Ectodermal cell (in vitro differentiated cells): Measurements from ENCODE around the gene RAMP1.
"Not testable (repeated sequence)": the region's sequence is repeated elsewhere in the genome, so short reads cannot be mapped to it uniquely, and the experiment has no call there.

ENCODE experiments used
- H3K27ac ChIP-seq: 2 replicates; pipeline ENCODE4 v1.7.0; 2013; ENCODE audit warnings: mild to moderate bottlenecking, low read depth, low read length; ENCODE audit not compliant: insufficient read depth, poor library complexity, severe bottlenecking
- H3K27me3 ChIP-seq: 2 replicates; pipeline ENCODE4 v1.7.0; 2013; ENCODE audit warnings: mild to moderate bottlenecking, low read length; ENCODE audit not compliant: insufficient read depth, control insufficient read depth, poor library complexity, severe bottlenecking
- H3K36me3 ChIP-seq: one replicate; pipeline ENCODE4 v1.7.0; 2013; ENCODE audit warnings: low read length; ENCODE audit not compliant: control insufficient read depth, insufficient read depth
- H3K4me1 ChIP-seq: one replicate; pipeline ENCODE4 v1.7.0; 2013; ENCODE audit warnings: low read length; ENCODE audit not compliant: control insufficient read depth, insufficient read depth
- H3K4me3 ChIP-seq: 2 replicates; pipeline ENCODE4 v1.7.0; 2013; ENCODE audit warnings: low read depth, low read length, control low read depth; ENCODE audit not compliant: insufficient read depth
- H3K9me3 ChIP-seq: 2 replicates; pipeline ENCODE4 v1.7.0; 2013; ENCODE audit warnings: mild to moderate bottlenecking, low read length, moderate library complexity; ENCODE audit not compliant: control insufficient read depth
- WGBS, 2 experiments: methylation state at CpG; one replicate each; pipeline ENCODE4 v1.1.7; 2013; ENCODE audit warnings: missing lambda C conversion rate in 2 of 2; 5-methylcytosine and 5-hydroxymethylcytosine counted together

The RAMP1 gene

GRCh38 chr2:237951354-237951753 is 91.9 kb downstream of the RAMP1 start:
- H3K4me1 ChIP-seq, H3K9me3 ChIP-seq, H3K27ac ChIP-seq, H3K36me3 ChIP-seq, H3K4me3 ChIP-seq: not testable (repeated sequence)
- WGBS, 2 experiments = 89% methylated on average over 4 of the region's 4 CpGs
- H3K27me3 ChIP-seq = peaks cover 20% of the 10 kb centered on the region

- H3K4me1 ChIP-seq = no peaks in the 10 kb centered on the region
- H3K27me3 ChIP-seq = peaks cover 25% of the 10 kb centered on the region
- H3K4me3 ChIP-seq = no peak overlapping the region
- H3K27ac ChIP-seq = no peak overlapping the region
- no peaks in the 10 kb centered on the region for H3K36me3 ChIP-seq
- H3K9me3 ChIP-seq = no peaks in the 10 kb centered on the region
- WGBS, 2 experiments = 93 to 97% methylated on average over 3 of the region's 3 CpGs
Observed at GRCh38 chr2:237951878-237952277, 92.5 kb downstream of the RAMP1 start.

GRCh38 chr2:237952851-237953250 is 93.4 kb downstream of the RAMP1 start:
- Histone ChIP-seq H3K9me3 (no peaks in the 10 kb centered on the region), H3K4me3 (no peak overlapping the region), H3K27me3 (peaks cover 28% of the 10 kb centered on the region), H3K27ac (no peak overlapping the region), H3K36me3 (no peaks in the 10 kb centered on the region), H3K4me1 (no peaks in the 10 kb centered on the region)
- WGBS, 2 experiments = 96 to 100% methylated on average over 2 of the region's 2 CpGs

- H3K4me3 ChIP-seq = peak overlapping the region; percentile 39
- H3K27me3 ChIP-seq = peaks cover 28% of the 10 kb centered on the region
- no peaks in the 10 kb centered on the region for H3K4me1 ChIP-seq
- no peaks in the 10 kb centered on the region for H3K9me3 ChIP-seq
- WGBS, 2 experiments = 31 to 32% methylated on average over 64 of the region's 64 CpGs
- H3K36me3 ChIP-seq = no peaks in the 10 kb centered on the region
- no peak overlapping the region for H3K27ac ChIP-seq
Observed at GRCh38 chr2:237955640-237956401, 96.4 kb downstream of the RAMP1 start.

GRCh38 chr2:237956402-237956736 is 96.9 kb downstream of the RAMP1 start:
- no peak overlapping the region for H3K27ac ChIP-seq
- H3K36me3 ChIP-seq = no peaks in the 10 kb centered on the region
- H3K4me1 ChIP-seq = no peaks in the 10 kb centered on the region
- no peaks in the 10 kb centered on the region for H3K9me3 ChIP-seq
- H3K27me3 ChIP-seq = peaks cover 28% of the 10 kb centered on the region
- WGBS, 2 experiments = 14 to 15% methylated on average over 22 to 23 of the region's 23 CpGs
- H3K4me3 ChIP-seq = peak overlapping the region; percentile 39

GRCh38 chr2:237961637-237962036 is 102.2 kb downstream of the RAMP1 start:
- no peaks in the 10 kb centered on the region for H3K9me3 ChIP-seq
- peaks cover 5% of the 10 kb centered on the region for H3K27me3 ChIP-seq
- no peak overlapping the region for H3K4me3 ChIP-seq
- no peaks in the 10 kb centered on the region for H3K36me3 ChIP-seq
- no peaks in the 10 kb centered on the region for H3K4me1 ChIP-seq
- 86 to 91% methylated on average over 5 of the region's 5 CpGs for WGBS, 2 experiments
- H3K27ac ChIP-seq = no peak overlapping the region
